Mesothelial cell of epicardium (in vitro differentiated cells): Measurements from ENCODE around the gene MLC1. TPM values are rescaled to one million over a fixed set of nuclear protein-coding genes. Genes with fewer than 3 reads are reported as not detected.

ENCODE experiments used
- DNase-seq, 2 experiments: peaks; one replicate each; pipeline ENCODE4 v3.0.0; 2021; ENCODE audit warnings: low spot score in 2 of 2; ENCODE audit not compliant: unreplicated experiment in 2 of 2
- H3K27ac Mint-ChIP-seq: 2 replicates; pipeline ENCODE4 v1.8.0; 2021; ENCODE audit warnings: mixed read lengths
- H3K27me3 Mint-ChIP-seq: 2 replicates; pipeline ENCODE4 v1.8.0; 2021; ENCODE audit warnings: low read depth, mixed read lengths
- H3K36me3 Mint-ChIP-seq: 2 replicates; pipeline ENCODE4 v1.8.0; 2021; ENCODE audit warnings: mixed read lengths
- H3K4me1 Mint-ChIP-seq: 2 replicates; pipeline ENCODE4 v1.8.0; 2021; ENCODE audit warnings: mixed read lengths
- H3K4me3 Mint-ChIP-seq: 2 replicates; pipeline ENCODE4 v1.8.0; 2021; ENCODE audit warnings: mild to moderate bottlenecking, moderate library complexity, mixed read lengths
- H3K9me3 Mint-ChIP-seq: 2 replicates; pipeline ENCODE4 v1.8.0; 2021; ENCODE audit warnings: mixed read lengths
- CTCF ChIP-seq: fragments of 200-600 bp; sonication (generic); IDR thresholded peaks from one replicate; pipeline ENCODE4 v1.5.0; 2021; ENCODE audit warnings: antibody characterized with exemption; ENCODE audit not compliant: unreplicated experiment
- total RNA-seq: library from RNA; stranded (reverse); gene quantifications from 3 replicates; pipeline ENCODE4 v1.2.1, GENCODE V29; 2021

Gene MLC1
- total RNA-seq, 1 donor from 2014 or later = 2.1 TPM

DNA sequence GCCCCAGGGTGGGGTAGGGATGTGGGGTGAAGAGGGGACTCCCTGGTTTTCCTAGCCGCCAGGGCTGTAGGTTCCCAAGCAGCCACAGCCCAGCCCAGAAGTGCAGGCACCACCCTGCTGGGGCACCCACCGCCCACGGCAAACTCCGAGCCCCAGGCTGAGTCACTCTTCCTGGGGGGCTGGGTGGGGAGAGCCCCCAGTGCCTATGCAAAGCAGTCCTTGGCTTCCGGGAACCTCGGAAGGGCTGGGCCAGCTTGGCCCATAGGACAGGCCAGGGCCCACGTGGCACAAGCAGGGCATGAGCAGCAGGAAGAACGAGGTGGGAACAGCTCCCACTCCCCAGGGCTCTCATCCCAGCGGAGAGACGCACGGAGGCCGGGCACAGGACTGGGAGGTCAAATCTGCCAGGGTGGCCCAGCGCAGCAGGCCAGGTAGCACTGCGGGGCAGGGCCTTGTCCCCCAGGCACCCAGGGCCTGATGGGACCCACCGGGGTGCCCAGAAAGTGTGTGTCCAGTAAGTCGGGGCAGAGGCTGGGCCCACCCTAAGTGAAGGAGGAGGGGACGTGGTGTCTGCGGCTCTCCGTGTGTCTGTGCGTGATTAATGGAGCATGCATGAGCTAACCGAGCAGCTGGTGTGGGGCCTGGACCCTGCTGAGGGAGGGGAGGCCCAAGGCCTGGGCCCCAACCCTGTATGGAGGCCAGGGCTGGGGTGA, 68.1 kb downstream of the MLC1 start:
- H3K36me3 Mint-ChIP-seq = no peaks in the 10 kb centered on the region
- no peak for DNase-seq
- H3K27me3 Mint-ChIP-seq = peaks cover 52% of the 10 kb centered on the region
- H3K9me3 Mint-ChIP-seq = peaks cover 5% of the 10 kb centered on the region
- no peak overlapping the region for H3K4me3 Mint-ChIP-seq
- H3K27ac Mint-ChIP-seq = no peak overlapping the region
- TF ChIP-seq CTCF = no peak
- H3K4me1 Mint-ChIP-seq = peaks cover 3% of the 10 kb centered on the region

- Mint-ChIP-seq H3K4me3 (no peak overlapping the region), H3K27me3 (peaks cover 59% of the 10 kb centered on the region), H3K9me3 (peaks cover 5% of the 10 kb centered on the region), H3K4me1 (peaks cover 6% of the 10 kb centered on the region), H3K27ac (no peak overlapping the region), H3K36me3 (no peaks in the 10 kb centered on the region)
- TF ChIP-seq CTCF = no peak
- no peak for DNase-seq
These were observed 68.8 kb downstream of the MLC1 start for GRCh38 chr22:50016308-50016987.

- DNase-seq = no peak
- Mint-ChIP-seq H3K9me3 (peaks cover 5% of the 10 kb centered on the region), H3K4me1 (peaks cover 10% of the 10 kb centered on the region), H3K4me3 (no peak overlapping the region), H3K36me3 (no peaks in the 10 kb centered on the region), H3K27me3 (peaks cover 65% of the 10 kb centered on the region), H3K27ac (no peak overlapping the region)
- no peak for TF ChIP-seq CTCF
These were observed 69.5 kb downstream of the MLC1 start for GRCh38 chr22:50015451-50016307.

DNA sequence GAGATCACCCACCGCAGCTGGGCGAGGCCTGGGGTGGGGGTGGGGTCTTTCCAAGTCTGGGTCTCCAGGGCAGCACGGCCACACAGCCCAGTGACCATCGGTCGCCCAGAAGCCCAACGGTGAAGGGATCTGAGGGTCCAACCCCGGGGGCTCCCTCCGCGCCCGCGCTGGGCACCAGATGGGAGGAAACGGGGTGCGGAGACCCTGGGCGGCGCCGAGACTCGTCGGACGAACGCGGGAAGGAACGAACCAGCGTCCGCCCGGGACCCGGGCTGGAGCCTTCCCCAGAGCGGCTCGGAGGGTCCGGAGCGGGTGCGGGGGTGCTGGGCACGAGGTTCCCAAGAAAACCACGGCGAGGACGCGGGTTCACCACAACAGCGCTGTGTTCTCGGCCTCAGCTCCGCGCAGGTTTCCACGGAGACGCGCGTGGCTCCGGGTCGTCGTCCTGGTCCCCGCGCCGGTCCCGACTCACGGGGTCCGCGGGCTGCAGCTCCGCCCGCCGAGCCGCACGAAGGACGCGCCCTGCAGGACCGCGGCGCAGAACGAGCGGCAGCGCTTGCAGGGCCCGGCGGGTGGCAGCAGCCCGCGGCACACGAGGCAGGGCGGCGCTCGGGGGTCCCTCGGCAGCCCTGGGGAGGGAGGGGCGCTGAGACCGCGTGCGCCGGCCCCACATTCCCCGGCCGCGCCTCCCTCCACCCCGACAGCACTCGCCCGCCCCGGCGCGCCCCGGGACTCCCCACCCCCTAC, 70.4 kb downstream of the MLC1 start:
- no peak for DNase-seq
- no peak overlapping the region for H3K27ac Mint-ChIP-seq
- no peak for TF ChIP-seq CTCF
- H3K27me3 Mint-ChIP-seq = peaks cover 67% of the 10 kb centered on the region
- no peak overlapping the region for H3K4me3 Mint-ChIP-seq
- peaks cover 5% of the 10 kb centered on the region for H3K9me3 Mint-ChIP-seq
- no peaks in the 10 kb centered on the region for H3K36me3 Mint-ChIP-seq
- H3K4me1 Mint-ChIP-seq = peaks cover 10% of the 10 kb centered on the region

DNA sequence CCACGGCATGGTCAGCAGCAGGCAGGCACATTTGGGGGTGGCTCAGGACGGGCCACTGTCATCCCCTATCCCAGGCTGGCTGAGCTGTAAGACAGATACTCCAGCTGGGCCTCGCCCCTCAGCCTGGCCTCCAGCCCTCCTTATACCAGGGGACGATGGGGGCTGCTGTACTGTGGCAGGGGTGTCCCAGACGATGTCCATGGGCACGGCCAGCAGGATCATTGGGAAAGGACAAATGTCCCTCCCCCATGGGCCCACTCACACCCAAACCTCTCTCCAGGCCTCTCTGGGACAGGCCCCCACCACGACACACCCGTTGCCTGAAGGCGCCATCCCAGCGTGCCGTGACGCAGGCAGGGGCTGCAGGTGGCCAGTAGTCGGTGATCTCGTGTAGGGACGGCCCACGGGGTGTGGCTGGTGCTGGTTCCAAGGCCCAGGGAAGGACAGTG, 71.1 kb downstream of the MLC1 start:
- H3K4me1 Mint-ChIP-seq = peaks cover 10% of the 10 kb centered on the region
- no peak for TF ChIP-seq CTCF
- no peak for DNase-seq
- H3K27me3 Mint-ChIP-seq = peaks cover 71% of the 10 kb centered on the region
- H3K9me3 Mint-ChIP-seq = peaks cover 2% of the 10 kb centered on the region
- no peak overlapping the region for H3K4me3 Mint-ChIP-seq
- no peak overlapping the region for H3K27ac Mint-ChIP-seq
- H3K36me3 Mint-ChIP-seq = no peaks in the 10 kb centered on the region
